HEK293 (cell line): ENCODE data around the gene KRT16.

Experiments
- CTCF ChIA-PET: fragments of 350-600 bp; formaldehyde crosslinking; extraction: SDS; loops from one replicate; lab custom pipeline; 2021; ENCODE audit warnings: antibody characterized with exemption; lab: Yijun Ruan, JAX
- POLR2A ChIA-PET: fragments of 300-600 bp; formaldehyde crosslinking; extraction: SDS; loops from one replicate; lab custom pipeline; 2020; ENCODE audit warnings: antibody characterized with exemption, inconsistent platforms; lab: Yijun Ruan, JAX
- H3K27ac ChIP-seq: fragments of 200-500 bp; sonication (Bioruptor generic); 2 replicates; pipeline ENCODE4 v1.5.1; 2014; ENCODE audit warnings: low read depth, low read length, control low read depth, inconsistent platforms; ENCODE audit errors: extremely low read depth
- H3K36me3 ChIP-seq, 2 experiments: fragments of 200-500 bp in 1 of 2; sonication (Bioruptor generic) in 1 of 2; 1 replicate in 1 of 2; 2 replicates in 1 of 2; pipeline ENCODE4 v1.5.1; 2014 to 2017; ENCODE audit warnings: inconsistent platforms in 2 of 2, low read length in 2 of 2; ENCODE audit not compliant: control insufficient read depth in 2 of 2, insufficient read depth in 1 of 2
- H3K4me1 ChIP-seq: fragments of 200-500 bp; sonication (Bioruptor generic); 2 replicates; pipeline ENCODE4 v1.5.1; 2014; ENCODE audit warnings: mild to moderate bottlenecking, low read length, inconsistent platforms; ENCODE audit not compliant: control insufficient read depth, insufficient read depth
- H3K4me3 ChIP-seq: 2 replicates; pipeline ENCODE4 v1.5.1; 2011; ENCODE audit warnings: low read depth, mild to moderate bottlenecking, control low read depth, low read length, moderate library complexity
- H3K9me3 ChIP-seq: fragments of 200-500 bp; sonication (Bioruptor generic); 2 replicates; pipeline ENCODE4 v1.5.1; 2014; ENCODE audit warnings: low read depth, low read length, inconsistent platforms; ENCODE audit not compliant: control insufficient read depth, insufficient read depth
- BCL11B ChIP-seq: fragments of 450-650 bp; formaldehyde crosslinking; IDR thresholded peaks from 2 replicates; pipeline ENCODE4 v1.5.1; 2016; ENCODE audit warnings: low read depth, missing biosample characterization, missing genetic modification characterization
- EGR2 ChIP-seq: fragments of 450-650 bp; formaldehyde crosslinking; IDR thresholded peaks from 2 replicates; pipeline ENCODE4 v1.5.1; 2016; ENCODE audit warnings: low read depth, missing biosample characterization, missing genetic modification characterization
- FEZF1 ChIP-seq: fragments of 450-650 bp; formaldehyde crosslinking; IDR thresholded peaks from 2 replicates; pipeline ENCODE4 v1.5.1; 2016; ENCODE audit warnings: missing biosample characterization, missing genetic modification characterization
- KLF16 ChIP-seq: fragments of 450-650 bp; formaldehyde crosslinking; IDR thresholded peaks from 2 replicates; pipeline ENCODE4 v1.5.1; 2017; ENCODE audit warnings: missing biosample characterization, missing genetic modification characterization
- MYNN ChIP-seq: fragments of 450-650 bp; formaldehyde crosslinking; IDR thresholded peaks from 2 replicates; pipeline ENCODE4 v1.5.1; 2016; ENCODE audit warnings: missing biosample characterization, missing genetic modification characterization, borderline replicate concordance
- OVOL3 ChIP-seq: fragments of 450-650 bp; formaldehyde crosslinking; IDR thresholded peaks from 2 replicates; pipeline ENCODE4 v1.5.1; 2016; ENCODE audit warnings: missing biosample characterization, missing genetic modification characterization
- SP7 ChIP-seq: fragments of 450-650 bp; formaldehyde crosslinking; IDR thresholded peaks from 2 replicates; pipeline ENCODE4 v1.5.1; 2016; ENCODE audit warnings: missing biosample characterization, missing genetic modification characterization
- YY2 ChIP-seq: fragments of 450-650 bp; formaldehyde crosslinking; IDR thresholded peaks from 2 replicates; pipeline ENCODE4 v1.5.1; 2016; ENCODE audit warnings: missing biosample characterization, missing genetic modification characterization
- ZBTB7A ChIP-seq: fragments of 450-650 bp; formaldehyde crosslinking; IDR thresholded peaks from 2 replicates; pipeline ENCODE4 v1.5.1; 2016; ENCODE audit warnings: low read depth, missing biosample characterization, missing genetic modification characterization
- ZFP37 ChIP-seq: fragments of 450-650 bp; formaldehyde crosslinking; IDR thresholded peaks from 2 replicates; pipeline ENCODE4 v1.5.1; 2016; ENCODE audit warnings: missing biosample characterization, missing genetic modification characterization
- ZFP69B ChIP-seq: fragments of 450-650 bp; formaldehyde crosslinking; IDR thresholded peaks from 2 replicates; pipeline ENCODE4 v1.5.1; 2016; ENCODE audit warnings: missing biosample characterization, missing genetic modification characterization
- ZNF133 ChIP-seq: fragments of 450-650 bp; formaldehyde crosslinking; IDR thresholded peaks from 2 replicates; pipeline ENCODE4 v1.5.1; 2016; ENCODE audit warnings: missing biosample characterization, missing genetic modification characterization
- ZNF221 ChIP-seq: fragments of 450-650 bp; formaldehyde crosslinking; IDR thresholded peaks from 2 replicates; pipeline ENCODE4 v1.5.1; 2017; ENCODE audit warnings: missing biosample characterization, missing genetic modification characterization, borderline replicate concordance
- ZNF24 ChIP-seq: fragments of 450-650 bp; formaldehyde crosslinking; IDR thresholded peaks from 2 replicates; pipeline ENCODE4 v1.5.1; 2016; ENCODE audit warnings: missing biosample characterization, missing genetic modification characterization
- ZNF292 ChIP-seq: fragments of 450-650 bp; formaldehyde crosslinking; IDR thresholded peaks from 2 replicates; pipeline ENCODE4 v1.5.1; 2016; ENCODE audit warnings: low read depth, missing biosample characterization, missing genetic modification characterization, borderline replicate concordance
- ZNF311 ChIP-seq: fragments of 450-650 bp; formaldehyde crosslinking; IDR thresholded peaks from 2 replicates; pipeline ENCODE4 v1.5.1; 2017; ENCODE audit warnings: missing biosample characterization, missing genetic modification characterization, borderline replicate concordance
- ZNF354C ChIP-seq: fragments of 450-650 bp; formaldehyde crosslinking; IDR thresholded peaks from 2 replicates; pipeline ENCODE4 v1.5.1; 2016; ENCODE audit warnings: missing biosample characterization, missing genetic modification characterization, low read depth, borderline replicate concordance
- ZNF416 ChIP-seq: fragments of 450-650 bp; formaldehyde crosslinking; IDR thresholded peaks from 2 replicates; pipeline ENCODE4 v1.5.1; 2016; ENCODE audit warnings: missing biosample characterization, missing genetic modification characterization
- ZNF510 ChIP-seq: fragments of 450-650 bp; formaldehyde crosslinking; IDR thresholded peaks from 2 replicates; pipeline ENCODE4 v1.5.1; 2018; ENCODE audit warnings: mild to moderate bottlenecking, missing genetic modification characterization, missing biosample characterization; ENCODE audit not compliant: insufficient replicate concordance
- ZNF530 ChIP-seq: fragments of 450-650 bp; formaldehyde crosslinking; IDR thresholded peaks from 2 replicates; pipeline ENCODE4 v1.5.1; 2016; ENCODE audit warnings: low read depth, missing biosample characterization, missing genetic modification characterization
- ZNF548 ChIP-seq: fragments of 450-650 bp; formaldehyde crosslinking; IDR thresholded peaks from 2 replicates; pipeline ENCODE4 v1.5.1; 2016; ENCODE audit warnings: missing biosample characterization, missing genetic modification characterization
- ZNF549 ChIP-seq: fragments of 450-650 bp; IDR thresholded peaks from 2 replicates; pipeline ENCODE4 v1.5.1; 2018; ENCODE audit warnings: missing biosample characterization, missing genetic modification characterization, mild to moderate bottlenecking, inconsistent platforms, moderate library complexity
- ZNF561 ChIP-seq: fragments of 450-650 bp; IDR thresholded peaks from 2 replicates; pipeline ENCODE4 v1.5.1; 2018; ENCODE audit warnings: missing biosample characterization, missing genetic modification characterization, borderline replicate concordance
- ZNF664 ChIP-seq: fragments of 450-650 bp; formaldehyde crosslinking; IDR thresholded peaks from 2 replicates; pipeline ENCODE4 v1.5.1; 2016; ENCODE audit warnings: missing biosample characterization, missing genetic modification characterization
- ZNF777 ChIP-seq: fragments of 450-650 bp; formaldehyde crosslinking; IDR thresholded peaks from 2 replicates; pipeline ENCODE4 v1.5.1; 2017; ENCODE audit warnings: missing biosample characterization, missing genetic modification characterization, borderline replicate concordance
- ZSCAN16 ChIP-seq: fragments of 450-650 bp; formaldehyde crosslinking; IDR thresholded peaks from 2 replicates; pipeline ENCODE4 v1.5.1; 2016; ENCODE audit warnings: missing biosample characterization, missing genetic modification characterization
- TF ChIP-seq, protein P1 (sequence below): fragments of 450-650 bp; formaldehyde crosslinking; IDR thresholded peaks from 2 replicates; pipeline ENCODE4 v1.5.1; 2016; ENCODE audit warnings: missing biosample characterization, missing genetic modification characterization
- TF ChIP-seq, protein P2 (sequence below): fragments of 450-650 bp; formaldehyde crosslinking; conservative IDR thresholded peaks from 2 replicates; pipeline ENCODE4 v1.5.1; 2016; ENCODE audit warnings: low read depth, missing biosample characterization, missing genetic modification characterization
- TF ChIP-seq, protein P3 (sequence below): sonication (generic); formaldehyde crosslinking; IDR thresholded peaks from 2 replicates; pipeline ENCODE4 v1.8.1; 2022; ENCODE audit warnings: mild to moderate bottlenecking, moderate library complexity, missing genetic modification reagents
- TF ChIP-seq, protein P4 (sequence below): fragments of 450-650 bp; formaldehyde crosslinking; IDR thresholded peaks from 2 replicates; pipeline ENCODE4 v1.5.1; 2017; ENCODE audit warnings: missing biosample characterization, missing genetic modification characterization

The KRT16 gene

DNA sequence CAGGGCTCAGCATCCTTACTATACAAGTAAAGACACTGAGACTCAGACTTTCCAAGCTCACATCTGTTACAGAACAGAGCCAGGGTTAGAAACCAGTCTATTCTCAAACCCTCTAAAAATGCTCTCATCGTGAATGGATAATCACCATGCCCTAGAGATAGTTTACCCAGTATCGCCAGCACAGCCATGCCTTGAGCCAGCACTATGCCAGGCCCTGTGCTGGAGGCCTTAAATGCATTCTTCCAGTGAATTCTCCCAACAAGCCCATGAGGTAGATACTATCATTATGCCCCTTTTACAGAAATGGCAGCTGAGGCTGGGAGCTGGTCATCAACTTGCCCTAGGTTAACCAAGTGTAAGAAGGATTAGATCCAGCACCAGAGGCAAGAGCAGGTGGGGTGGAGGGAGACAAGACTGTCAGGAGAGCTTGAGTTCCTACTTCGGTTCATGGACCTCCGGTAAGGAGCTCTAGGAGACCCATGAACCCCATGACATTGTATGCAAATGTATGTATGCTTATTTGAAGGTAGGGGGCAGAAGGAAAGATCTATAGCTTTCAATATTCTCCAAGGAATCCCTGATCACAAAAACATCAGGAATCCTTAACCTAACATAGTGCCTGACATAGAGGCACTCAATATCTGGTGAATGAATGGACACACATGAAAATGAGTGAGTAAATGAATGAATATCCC lies 31.1 kb downstream of the KRT16 start (continued):
- TF ChIP-seq, protein P1, sequence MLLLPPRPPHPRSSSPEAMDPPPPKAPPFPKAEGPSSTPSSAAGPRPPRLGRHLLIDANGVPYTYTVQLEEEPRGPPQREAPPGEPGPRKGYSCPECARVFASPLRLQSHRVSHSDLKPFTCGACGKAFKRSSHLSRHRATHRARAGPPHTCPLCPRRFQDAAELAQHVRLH (tag by site-specific recombination) = no peak
- TF ChIP-seq ZBTB7A (tag by site-specific recombination) = no peak
- TF ChIP-seq, all 188 proteins: peak for 0

DNA sequence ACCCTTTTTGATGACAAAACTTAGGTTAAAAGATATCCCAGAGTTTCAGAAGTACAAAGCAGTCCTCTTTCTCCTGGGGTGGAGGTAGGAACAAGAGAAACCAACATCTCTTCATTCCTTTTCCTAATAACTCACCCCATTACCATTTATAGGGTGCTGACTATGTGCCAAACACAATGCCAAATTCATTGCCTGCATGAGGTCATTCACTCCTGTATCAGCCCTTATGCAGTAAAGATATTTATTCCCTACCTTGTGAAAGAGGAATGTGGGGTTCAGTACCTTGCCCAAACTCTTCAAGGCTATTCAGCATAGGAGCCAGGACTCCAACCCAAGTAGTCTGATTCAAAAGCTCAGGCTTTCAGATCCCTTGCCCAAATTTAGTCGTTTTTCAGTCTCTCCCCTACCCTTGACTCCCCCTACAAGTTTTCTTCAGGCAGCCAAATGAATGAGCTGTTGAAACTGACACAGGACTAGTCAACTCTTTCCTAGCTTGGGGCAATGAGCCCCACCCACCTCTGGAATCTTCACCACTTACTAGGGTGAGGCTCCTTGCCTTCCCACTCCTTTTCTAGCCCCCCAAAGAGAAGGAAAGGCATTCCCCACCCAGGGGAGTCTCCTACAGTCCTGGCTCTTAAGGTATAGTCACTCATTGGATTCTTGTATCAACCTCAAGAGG lies 31.7 kb downstream of the KRT16 start:
- ChIA-PET CTCF (interaction anchor here (0.7 to 3.2 kb wide), 11 partner anchors 10 to 87 kb away, joined by 3 to 40 read pairs (median 4); no protein-coding TSS in a partner anchor), POLR2A (interaction anchor here (0.5 to 1.0 kb wide), 2 partner anchors 68 to 108 kb away, joined by 3 to 6 read pairs; no protein-coding TSS in a partner anchor)
- H3K4me1 ChIP-seq = no peaks in the 10 kb centered on the region; the same call in 1 of the 2 replicates

DNA sequence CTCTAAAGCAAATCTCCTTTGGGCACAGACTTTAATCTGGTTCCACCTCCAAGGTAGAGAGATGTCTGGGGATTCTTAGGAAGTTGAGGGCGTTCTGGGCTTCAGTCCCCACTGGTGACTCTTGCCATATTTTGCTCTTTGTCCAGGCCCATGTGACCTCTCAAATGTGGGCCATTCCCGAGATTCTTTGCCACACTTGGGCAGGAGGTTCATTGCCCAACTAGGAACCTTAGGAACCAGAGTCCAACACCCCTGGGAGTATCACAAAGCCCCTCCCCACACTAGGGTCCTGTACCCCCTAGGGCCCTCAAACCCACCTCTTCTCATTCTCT lies 32.4 kb downstream of the KRT16 start:
- no peak for TF ChIP-seq ZNF354C
- TF ChIP-seq, protein P1 (tag by site-specific recombination) = no peak
- TF ChIP-seq ZFP69B = no peak
- TF ChIP-seq ZNF664 (tag by site-specific recombination) = no peak
- no peak for TF ChIP-seq ZNF530 (tag by site-specific recombination)
- no peak for TF ChIP-seq ZNF777 (tag by site-specific recombination)
- TF ChIP-seq BCL11B = no peak
- no peak for TF ChIP-seq KLF16
- no peak for TF ChIP-seq MYNN
- TF ChIP-seq, protein P2, sequence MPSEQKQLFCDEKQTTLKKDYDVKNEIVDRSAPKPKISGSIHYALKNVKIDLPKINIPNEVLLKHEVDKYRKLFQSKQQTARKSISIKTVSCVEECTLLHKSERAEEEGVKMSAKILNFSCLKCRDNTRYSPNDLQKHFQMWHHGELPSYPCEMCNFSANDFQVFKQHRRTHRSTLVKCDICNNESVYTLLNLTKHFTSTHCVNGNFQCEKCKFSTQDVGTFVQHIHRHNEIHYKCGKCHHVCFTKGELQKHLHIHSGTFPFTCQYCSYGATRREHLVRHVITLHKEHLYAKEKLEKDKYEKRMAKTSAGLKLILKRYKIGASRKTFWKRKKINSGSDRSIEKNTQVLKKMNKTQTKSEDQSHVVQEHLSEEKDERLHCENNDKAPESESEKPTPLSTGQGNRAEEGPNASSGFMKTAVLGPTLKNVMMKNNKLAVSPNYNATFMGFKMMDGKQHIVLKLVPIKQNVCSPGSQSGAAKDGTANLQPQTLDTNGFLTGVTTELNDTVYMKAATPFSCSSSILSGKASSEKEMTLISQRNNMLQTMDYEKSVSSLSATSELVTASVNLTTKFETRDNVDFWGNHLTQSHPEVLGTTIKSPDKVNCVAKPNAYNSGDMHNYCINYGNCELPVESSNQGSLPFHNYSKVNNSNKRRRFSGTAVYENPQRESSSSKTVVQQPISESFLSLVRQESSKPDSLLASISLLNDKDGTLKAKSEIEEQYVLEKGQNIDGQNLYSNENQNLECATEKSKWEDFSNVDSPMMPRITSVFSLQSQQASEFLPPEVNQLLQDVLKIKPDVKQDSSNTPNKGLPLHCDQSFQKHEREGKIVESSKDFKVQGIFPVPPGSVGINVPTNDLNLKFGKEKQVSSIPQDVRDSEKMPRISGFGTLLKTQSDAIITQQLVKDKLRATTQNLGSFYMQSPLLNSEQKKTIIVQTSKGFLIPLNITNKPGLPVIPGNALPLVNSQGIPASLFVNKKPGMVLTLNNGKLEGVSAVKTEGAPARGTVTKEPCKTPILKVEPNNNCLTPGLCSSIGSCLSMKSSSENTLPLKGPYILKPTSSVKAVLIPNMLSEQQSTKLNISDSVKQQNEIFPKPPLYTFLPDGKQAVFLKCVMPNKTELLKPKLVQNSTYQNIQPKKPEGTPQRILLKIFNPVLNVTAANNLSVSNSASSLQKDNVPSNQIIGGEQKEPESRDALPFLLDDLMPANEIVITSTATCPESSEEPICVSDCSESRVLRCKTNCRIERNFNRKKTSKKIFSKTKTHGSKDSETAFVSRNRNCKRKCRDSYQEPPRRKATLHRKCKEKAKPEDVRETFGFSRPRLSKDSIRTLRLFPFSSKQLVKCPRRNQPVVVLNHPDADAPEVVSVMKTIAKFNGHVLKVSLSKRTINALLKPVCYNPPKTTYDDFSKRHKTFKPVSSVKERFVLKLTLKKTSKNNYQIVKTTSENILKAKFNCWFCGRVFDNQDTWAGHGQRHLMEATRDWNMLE (tag by site-specific recombination) = no peak
- no peak for TF ChIP-seq OVOL3
- Histone ChIP-seq H3K4me1 (no peaks in the 10 kb centered on the region; the same call in 1 of the 2 replicates), H3K27ac (no peak overlapping the region), H3K9me3 (no peaks in the 10 kb centered on the region), H3K36me3 (no peaks in the 10 kb centered on the region), H3K4me3 (no peak overlapping the region)
- ChIA-PET POLR2A (interaction anchor here (1.0 to 1.3 kb wide), 2 partner anchors 68 to 108 kb away, joined by 6 to 8 read pairs; partner anchors contain the start of gene EIF1), CTCF (interaction anchor here (0.6 to 3.2 kb wide), 20 partner anchors 12 to 333 kb away, joined by 3 to 63 read pairs (median 6); no protein-coding TSS in a partner anchor)

More for the DNA sequence above, 31.7 kb downstream of the KRT16 start:
- H3K9me3 ChIP-seq = no peaks in the 10 kb centered on the region
- H3K27ac ChIP-seq = no peak overlapping the region
- no peak overlapping the region for H3K4me3 ChIP-seq
- TF ChIP-seq YY2 (tag by site-specific recombination) (no peak), ZNF548 (no peak), ZNF292 (tag by site-specific recombination) (no peak), ZNF416 (tag by site-specific recombination) (no peak), ZSCAN16 (tag by site-specific recombination) (no peak), ZNF561 (tag by site-specific recombination) (no peak), ZNF221 (tag by site-specific recombination) (no peak), SP7 (tag by site-specific recombination) (no peak), ZNF24 (tag by site-specific recombination) (no peak), ZFP37 (tag by site-specific recombination) (no peak), ZNF549 (tag by site-specific recombination) (no peak), ZNF510 (no peak), FEZF1 (tag by site-specific recombination) (no peak), ZNF311 (tag by site-specific recombination) (no peak), EGR2 (tag by site-specific recombination) (no peak), ZNF133 (tag by site-specific recombination) (no peak)
- TF ChIP-seq, protein P3, sequence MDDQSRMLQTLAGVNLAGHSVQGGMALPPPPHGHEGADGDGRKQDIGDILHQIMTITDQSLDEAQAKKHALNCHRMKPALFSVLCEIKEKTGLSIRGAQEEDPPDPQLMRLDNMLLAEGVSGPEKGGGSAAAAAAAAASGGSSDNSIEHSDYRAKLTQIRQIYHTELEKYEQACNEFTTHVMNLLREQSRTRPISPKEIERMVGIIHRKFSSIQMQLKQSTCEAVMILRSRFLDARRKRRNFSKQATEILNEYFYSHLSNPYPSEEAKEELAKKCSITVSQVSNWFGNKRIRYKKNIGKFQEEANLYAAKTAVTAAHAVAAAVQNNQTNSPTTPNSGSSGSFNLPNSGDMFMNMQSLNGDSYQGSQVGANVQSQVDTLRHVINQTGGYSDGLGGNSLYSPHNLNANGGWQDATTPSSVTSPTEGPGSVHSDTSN (CRISPR knock-in tag) = no peak
- TF ChIP-seq, protein P4, sequence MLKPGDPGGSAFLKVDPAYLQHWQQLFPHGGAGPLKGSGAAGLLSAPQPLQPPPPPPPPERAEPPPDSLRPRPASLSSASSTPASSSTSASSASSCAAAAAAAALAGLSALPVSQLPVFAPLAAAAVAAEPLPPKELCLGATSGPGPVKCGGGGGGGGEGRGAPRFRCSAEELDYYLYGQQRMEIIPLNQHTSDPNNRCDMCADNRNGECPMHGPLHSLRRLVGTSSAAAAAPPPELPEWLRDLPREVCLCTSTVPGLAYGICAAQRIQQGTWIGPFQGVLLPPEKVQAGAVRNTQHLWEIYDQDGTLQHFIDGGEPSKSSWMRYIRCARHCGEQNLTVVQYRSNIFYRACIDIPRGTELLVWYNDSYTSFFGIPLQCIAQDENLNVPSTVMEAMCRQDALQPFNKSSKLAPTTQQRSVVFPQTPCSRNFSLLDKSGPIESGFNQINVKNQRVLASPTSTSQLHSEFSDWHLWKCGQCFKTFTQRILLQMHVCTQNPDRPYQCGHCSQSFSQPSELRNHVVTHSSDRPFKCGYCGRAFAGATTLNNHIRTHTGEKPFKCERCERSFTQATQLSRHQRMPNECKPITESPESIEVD (tag by site-specific recombination) = no peak
- TF ChIP-seq, all 188 proteins: peak for 0
- H3K36me3 ChIP-seq = no peaks in the 10 kb centered on the region
